K562 (cell line): ENCODE measurements around the gene MDC1. TPM values are rescaled to one million over a fixed set of nuclear protein-coding genes. Genes with fewer than 3 reads are reported as not detected.

Experiments
- E2F3 ChIP-seq: fragments of 250-450 bp; sonication (Bioruptor Pico); IDR thresholded peaks from 2 replicates; pipeline ENCODE4 v1.4.0; 2020; ENCODE audit warnings: mild to moderate bottlenecking
- FOXK1 ChIP-seq: sonication (generic); formaldehyde crosslinking; IDR thresholded peaks from 2 replicates; pipeline ENCODE4 v1.8.0; 2022; ENCODE audit warnings: missing genetic modification reagents, mild to moderate bottlenecking, borderline replicate concordance
- NR2C2 ChIP-seq, 2 experiments: fragments of 200-800 bp in 1 of 2; sonication (Bioruptor generic) in 1 of 2; sonication (generic) in 1 of 2; formaldehyde crosslinking in 1 of 2; IDR thresholded peaks; 2 replicates each; pipeline versions ENCODE4 v1.6.1 to v1.8.0; 2016 to 2022; ENCODE audit warnings: mild to moderate bottlenecking in 1 of 2, missing compliant biosample characterization in 1 of 2, missing genetic modification characterization in 1 of 2, missing genetic modification reagents in 1 of 2
- PRPF4 ChIP-seq: fragments of 200-400 bp; formaldehyde crosslinking; IDR thresholded peaks from one replicate; pipeline ENCODE4 v1.6.1; 2017; ENCODE audit warnings: low read length, low read depth, mild to moderate bottlenecking; ENCODE audit not compliant: insufficient read depth, poor library complexity, severe bottlenecking
- RBM39 ChIP-seq: fragments of 200-400 bp; formaldehyde crosslinking; optimal IDR thresholded peaks from 2 replicates; pipeline ENCODE3; 2018; ENCODE audit warnings: low read depth, low read length
- SREBF2 ChIP-seq: sonication (generic); formaldehyde crosslinking; IDR thresholded peaks from 2 replicates; pipeline ENCODE4 v1.4.0; 2020; ENCODE audit warnings: mild to moderate bottlenecking, missing genetic modification reagents
- polyA plus RNA-seq, 8 experiments: library from polyadenylated mRNA; depleted of rRNA in 4 of 8; stranded (reverse) in 5 of 8; unstranded in 3 of 8; fragments of >200 nt; fragmentation: Nextera tagmentation in 2 of 8; fragmentation: Illumina TruSeq in 1 of 8; extraction: Ambion mirVana in 2 of 8; extraction: Trizol in 1 of 8; gene quantifications; 2 replicates each; pipeline versions ENCODE4 v1.2.1 to v1.2.3, GENCODE V29; 2011 to 2014; ENCODE audit warnings: inconsistent platforms in 1 of 8, missing spikeins in 1 of 8
- total RNA-seq, 7 experiments: library from RNA; depleted of rRNA in 6 of 7; stranded (reverse); fragments of >200 nt in 6 of 7; fragmentation: Illumina TruSeq in 2 of 7; extraction: Trizol in 2 of 7; gene quantifications; 2 replicates each; pipeline versions ENCODE4 v1.2.1 to v1.2.3, GENCODE V29; 2011 to 2021; ENCODE audit warnings: low replicate concordance in 1 of 7
- TF ChIP-seq, protein P1 (sequence below): fragments of 250-450 bp; sonication (Bioruptor Pico); IDR thresholded peaks from 2 replicates; pipeline ENCODE4 v1.4.0; 2020; ENCODE audit warnings: mild to moderate bottlenecking, moderate library complexity
- TF ChIP-seq, protein P2 (sequence below): fragments of 150-350 bp; IDR thresholded peaks from 2 replicates; pipeline ENCODE4 v1.6.1; 2014; ENCODE audit warnings: low read depth, mild to moderate bottlenecking, low read length, borderline replicate concordance
- TF ChIP-seq, protein P3 (sequence below): sonication (generic); formaldehyde crosslinking; IDR thresholded peaks from 2 replicates; pipeline ENCODE4 v1.8.1; 2023; ENCODE audit warnings: missing genetic modification reagents, mild to moderate bottlenecking, borderline replicate concordance
- TF ChIP-seq, protein P4 (sequence below): fragments of 250-450 bp; sonication (Bioruptor Pico); IDR thresholded peaks from 2 replicates; pipeline ENCODE4 v1.8.0; 2021; ENCODE audit warnings: moderate library complexity, mild to moderate bottlenecking, inconsistent platforms

The MDC1 gene
- total and polyA plus RNA-seq, 9 of the 15 experiments (the other 6 are each of a cell fraction or from before 2014, with no cell fraction given), result 8.2 to 114 (median 20.0) TPM

DNA sequence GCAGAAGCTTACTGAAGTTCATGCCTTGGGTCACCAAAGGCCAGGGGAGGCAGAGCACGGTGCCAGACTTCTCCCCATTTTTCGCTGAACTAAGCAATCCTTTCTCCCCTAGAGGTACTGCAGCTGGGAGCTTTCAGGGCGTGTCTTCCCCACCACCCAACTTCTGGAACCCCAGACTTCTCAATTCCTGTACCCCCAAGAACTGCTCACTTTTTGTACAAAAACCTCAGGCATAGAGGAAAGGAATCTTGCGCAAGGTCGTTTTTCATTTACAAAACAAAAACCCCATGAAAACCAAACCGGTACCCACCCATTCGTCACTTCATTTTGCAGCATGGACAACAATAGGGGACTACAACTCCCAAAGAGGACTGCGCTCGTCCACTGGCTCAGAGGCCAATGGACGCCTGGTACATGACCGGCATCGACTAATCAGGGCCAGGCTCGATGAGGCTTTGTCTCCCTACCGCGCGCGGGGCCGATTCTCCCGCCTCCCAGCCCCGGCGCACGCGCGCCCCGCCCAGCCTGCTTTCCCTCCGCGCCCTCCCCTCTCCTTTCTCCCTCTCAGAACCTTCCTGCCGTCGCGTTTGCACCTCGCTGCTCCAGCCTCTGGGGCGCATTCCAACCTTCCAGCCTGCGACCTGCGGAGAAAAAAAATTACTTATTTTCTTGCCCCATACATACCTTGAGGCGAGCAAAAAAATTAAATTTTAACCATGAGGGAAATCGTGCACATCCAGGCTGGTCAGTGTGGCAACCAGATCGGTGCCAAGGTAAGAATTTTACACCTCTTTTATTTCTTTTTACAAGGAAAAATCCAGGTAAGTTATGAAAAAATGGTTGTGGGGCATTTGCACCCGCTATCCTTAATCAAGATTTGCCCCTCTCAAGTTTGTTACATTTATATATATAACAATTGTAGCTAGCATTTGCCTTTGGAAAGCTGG is 3.0 kb upstream of the MDC1 start, which contains the start of gene TUBB (continued):
- TF ChIP-seq, protein P1, sequence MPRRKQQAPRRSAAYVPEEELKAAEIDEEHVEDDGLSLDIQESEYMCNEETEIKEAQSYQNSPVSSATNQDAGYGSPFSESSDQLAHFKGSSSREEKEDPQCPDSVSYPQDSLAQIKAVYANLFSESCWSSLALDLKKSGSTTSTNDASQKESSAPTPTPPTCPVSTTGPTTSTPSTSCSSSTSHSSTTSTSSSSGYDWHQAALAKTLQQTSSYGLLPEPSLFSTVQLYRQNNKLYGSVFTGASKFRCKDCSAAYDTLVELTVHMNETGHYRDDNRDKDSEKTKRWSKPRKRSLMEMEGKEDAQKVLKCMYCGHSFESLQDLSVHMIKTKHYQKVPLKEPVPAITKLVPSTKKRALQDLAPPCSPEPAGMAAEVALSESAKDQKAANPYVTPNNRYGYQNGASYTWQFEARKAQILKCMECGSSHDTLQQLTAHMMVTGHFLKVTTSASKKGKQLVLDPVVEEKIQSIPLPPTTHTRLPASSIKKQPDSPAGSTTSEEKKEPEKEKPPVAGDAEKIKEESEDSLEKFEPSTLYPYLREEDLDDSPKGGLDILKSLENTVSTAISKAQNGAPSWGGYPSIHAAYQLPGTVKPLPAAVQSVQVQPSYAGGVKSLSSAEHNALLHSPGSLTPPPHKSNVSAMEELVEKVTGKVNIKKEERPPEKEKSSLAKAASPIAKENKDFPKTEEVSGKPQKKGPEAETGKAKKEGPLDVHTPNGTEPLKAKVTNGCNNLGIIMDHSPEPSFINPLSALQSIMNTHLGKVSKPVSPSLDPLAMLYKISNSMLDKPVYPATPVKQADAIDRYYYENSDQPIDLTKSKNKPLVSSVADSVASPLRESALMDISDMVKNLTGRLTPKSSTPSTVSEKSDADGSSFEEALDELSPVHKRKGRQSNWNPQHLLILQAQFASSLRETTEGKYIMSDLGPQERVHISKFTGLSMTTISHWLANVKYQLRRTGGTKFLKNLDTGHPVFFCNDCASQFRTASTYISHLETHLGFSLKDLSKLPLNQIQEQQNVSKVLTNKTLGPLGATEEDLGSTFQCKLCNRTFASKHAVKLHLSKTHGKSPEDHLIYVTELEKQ (CRISPR knock-in tag), result no peak
- TF ChIP-seq, protein P2, sequence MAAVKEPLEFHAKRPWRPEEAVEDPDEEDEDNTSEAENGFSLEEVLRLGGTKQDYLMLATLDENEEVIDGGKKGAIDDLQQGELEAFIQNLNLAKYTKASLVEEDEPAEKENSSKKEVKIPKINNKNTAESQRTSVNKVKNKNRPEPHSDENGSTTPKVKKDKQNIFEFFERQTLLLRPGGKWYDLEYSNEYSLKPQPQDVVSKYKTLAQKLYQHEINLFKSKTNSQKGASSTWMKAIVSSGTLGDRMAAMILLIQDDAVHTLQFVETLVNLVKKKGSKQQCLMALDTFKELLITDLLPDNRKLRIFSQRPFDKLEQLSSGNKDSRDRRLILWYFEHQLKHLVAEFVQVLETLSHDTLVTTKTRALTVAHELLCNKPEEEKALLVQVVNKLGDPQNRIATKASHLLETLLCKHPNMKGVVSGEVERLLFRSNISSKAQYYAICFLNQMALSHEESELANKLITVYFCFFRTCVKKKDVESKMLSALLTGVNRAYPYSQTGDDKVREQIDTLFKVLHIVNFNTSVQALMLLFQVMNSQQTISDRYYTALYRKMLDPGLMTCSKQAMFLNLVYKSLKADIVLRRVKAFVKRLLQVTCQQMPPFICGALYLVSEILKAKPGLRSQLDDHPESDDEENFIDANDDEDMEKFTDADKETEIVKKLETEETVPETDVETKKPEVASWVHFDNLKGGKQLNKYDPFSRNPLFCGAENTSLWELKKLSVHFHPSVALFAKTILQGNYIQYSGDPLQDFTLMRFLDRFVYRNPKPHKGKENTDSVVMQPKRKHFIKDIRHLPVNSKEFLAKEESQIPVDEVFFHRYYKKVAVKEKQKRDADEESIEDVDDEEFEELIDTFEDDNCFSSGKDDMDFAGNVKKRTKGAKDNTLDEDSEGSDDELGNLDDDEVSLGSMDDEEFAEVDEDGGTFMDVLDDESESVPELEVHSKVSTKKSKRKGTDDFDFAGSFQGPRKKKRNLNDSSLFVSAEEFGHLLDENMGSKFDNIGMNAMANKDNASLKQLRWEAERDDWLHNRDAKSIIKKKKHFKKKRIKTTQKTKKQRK, result no peak
- TF ChIP-seq FOXK1 (CRISPR knock-in tag) (no peak), NR2C2 (CRISPR knock-in tag; IDR thresholded peaks at IDR 0.05) (no peak), NR2C2 (tag; IDR thresholded peaks at IDR 0.05) (peak; percentile 54), SREBF2 (CRISPR knock-in tag) (no peak), RBM39 (no peak), PRPF4 (no peak), E2F3 (peak; percentile 91)
- TF ChIP-seq, protein P3, sequence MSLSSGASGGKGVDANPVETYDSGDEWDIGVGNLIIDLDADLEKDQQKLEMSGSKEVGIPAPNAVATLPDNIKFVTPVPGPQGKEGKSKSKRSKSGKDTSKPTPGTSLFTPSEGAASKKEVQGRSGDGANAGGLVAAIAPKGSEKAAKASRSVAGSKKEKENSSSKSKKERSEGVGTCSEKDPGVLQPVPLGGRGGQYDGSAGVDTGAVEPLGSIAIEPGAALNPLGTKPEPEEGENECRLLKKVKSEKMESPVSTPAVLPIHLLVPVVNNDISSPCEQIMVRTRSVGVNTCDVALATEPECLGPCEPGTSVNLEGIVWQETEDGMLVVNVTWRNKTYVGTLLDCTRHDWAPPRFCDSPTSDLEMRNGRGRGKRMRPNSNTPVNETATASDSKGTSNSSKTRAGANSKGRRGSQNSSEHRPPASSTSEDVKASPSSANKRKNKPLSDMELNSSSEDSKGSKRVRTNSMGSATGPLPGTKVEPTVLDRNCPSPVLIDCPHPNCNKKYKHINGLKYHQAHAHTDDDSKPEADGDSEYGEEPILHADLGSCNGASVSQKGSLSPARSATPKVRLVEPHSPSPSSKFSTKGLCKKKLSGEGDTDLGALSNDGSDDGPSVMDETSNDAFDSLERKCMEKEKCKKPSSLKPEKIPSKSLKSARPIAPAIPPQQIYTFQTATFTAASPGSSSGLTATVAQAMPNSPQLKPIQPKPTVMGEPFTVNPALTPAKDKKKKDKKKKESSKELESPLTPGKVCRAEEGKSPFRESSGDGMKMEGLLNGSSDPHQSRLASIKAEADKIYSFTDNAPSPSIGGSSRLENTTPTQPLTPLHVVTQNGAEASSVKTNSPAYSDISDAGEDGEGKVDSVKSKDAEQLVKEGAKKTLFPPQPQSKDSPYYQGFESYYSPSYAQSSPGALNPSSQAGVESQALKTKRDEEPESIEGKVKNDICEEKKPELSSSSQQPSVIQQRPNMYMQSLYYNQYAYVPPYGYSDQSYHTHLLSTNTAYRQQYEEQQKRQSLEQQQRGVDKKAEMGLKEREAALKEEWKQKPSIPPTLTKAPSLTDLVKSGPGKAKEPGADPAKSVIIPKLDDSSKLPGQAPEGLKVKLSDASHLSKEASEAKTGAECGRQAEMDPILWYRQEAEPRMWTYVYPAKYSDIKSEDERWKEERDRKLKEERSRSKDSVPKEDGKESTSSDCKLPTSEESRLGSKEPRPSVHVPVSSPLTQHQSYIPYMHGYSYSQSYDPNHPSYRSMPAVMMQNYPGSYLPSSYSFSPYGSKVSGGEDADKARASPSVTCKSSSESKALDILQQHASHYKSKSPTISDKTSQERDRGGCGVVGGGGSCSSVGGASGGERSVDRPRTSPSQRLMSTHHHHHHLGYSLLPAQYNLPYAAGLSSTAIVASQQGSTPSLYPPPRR (CRISPR knock-in tag), result no peak
- TF ChIP-seq, protein P4, sequence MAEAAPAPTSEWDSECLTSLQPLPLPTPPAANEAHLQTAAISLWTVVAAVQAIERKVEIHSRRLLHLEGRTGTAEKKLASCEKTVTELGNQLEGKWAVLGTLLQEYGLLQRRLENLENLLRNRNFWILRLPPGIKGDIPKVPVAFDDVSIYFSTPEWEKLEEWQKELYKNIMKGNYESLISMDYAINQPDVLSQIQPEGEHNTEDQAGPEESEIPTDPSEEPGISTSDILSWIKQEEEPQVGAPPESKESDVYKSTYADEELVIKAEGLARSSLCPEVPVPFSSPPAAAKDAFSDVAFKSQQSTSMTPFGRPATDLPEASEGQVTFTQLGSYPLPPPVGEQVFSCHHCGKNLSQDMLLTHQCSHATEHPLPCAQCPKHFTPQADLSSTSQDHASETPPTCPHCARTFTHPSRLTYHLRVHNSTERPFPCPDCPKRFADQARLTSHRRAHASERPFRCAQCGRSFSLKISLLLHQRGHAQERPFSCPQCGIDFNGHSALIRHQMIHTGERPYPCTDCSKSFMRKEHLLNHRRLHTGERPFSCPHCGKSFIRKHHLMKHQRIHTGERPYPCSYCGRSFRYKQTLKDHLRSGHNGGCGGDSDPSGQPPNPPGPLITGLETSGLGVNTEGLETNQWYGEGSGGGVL (CRISPR knock-in tag), result no peak
